ENCODE data around the gene EIF3I. TPM values are rescaled to one million over a fixed set of nuclear protein-coding genes. Genes with fewer than 3 reads are reported as not detected.

The EIF3I gene
- total and polyA plus RNA-seq, 2 of the 13 experiments (the other 11 are each of a cell fraction or from before 2014, with no cell fraction given) = 210 to 223 TPM

DNA sequence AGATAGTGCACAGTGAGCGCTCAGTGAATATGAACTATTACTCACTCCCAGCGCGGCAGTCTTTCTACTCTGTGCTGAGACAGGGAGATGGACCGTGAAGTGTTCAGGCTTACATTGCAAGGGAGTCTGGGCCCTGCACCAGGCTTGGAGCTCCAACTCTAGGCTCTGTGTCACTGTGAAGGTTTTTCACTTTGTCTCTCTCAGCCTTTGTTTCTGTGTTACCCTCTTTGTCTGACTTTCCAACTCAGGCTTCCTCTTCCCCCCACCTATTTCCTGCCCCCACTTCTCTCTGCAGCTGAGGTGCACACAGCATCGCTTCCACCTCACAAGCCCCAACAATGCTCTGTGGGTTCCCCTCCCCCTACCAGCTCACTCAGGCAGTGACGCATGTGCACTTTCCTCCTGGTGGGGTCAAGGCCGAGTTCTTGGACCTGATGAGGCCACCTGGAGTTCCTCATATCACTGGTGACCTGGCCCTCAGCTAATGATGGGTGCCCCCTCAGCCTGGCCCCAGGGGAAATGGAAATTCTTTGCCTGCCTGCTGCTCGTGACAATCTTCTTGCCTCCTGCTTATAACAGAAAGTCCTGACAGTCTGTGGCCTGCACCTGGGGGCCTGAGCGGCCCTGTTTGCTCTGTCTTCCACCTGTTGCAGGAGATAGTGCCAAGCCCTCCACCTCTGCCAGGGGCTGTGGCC, 27.8 kb downstream of the EIF3I start (continued):
- TF ChIP-seq PRDM10 (CRISPR knock-in tag; IDR thresholded peaks at IDR 0.05; ENCODE audit: low read depth) = peak; percentile 73; the same call in 1 of the 2 replicates
- peak; percentile 78 for TF ChIP-seq ZSCAN29 (CRISPR knock-in tag; conservative IDR thresholded peaks at IDR 0.05)
- peak; percentile 79; the same call in 1 of the 2 replicates for TF ChIP-seq KDM3A (CRISPR knock-in tag; IDR thresholded peaks at IDR 0.05; ENCODE audit: low read depth)
- TF ChIP-seq HNF4G (IDR thresholded peaks at IDR 0.05; ENCODE audit: borderline replicate concordance, low read depth, low read length) = peak; percentile 74; the same call in 1 of the 2 replicates
- TF ChIP-seq HNF4G (CRISPR knock-in tag; IDR thresholded peaks at IDR 0.05; ENCODE audit: borderline replicate concordance, low read depth) = peak; percentile 68; the same call in 1 of the 2 replicates
- peak; percentile 92 for TF ChIP-seq ESRRA (CRISPR knock-in tag; IDR thresholded peaks at IDR 0.05; ENCODE audit: low read depth)
- no peak for TF ChIP-seq FOXK2 (IDR thresholded peaks at IDR 0.05)
- TF ChIP-seq IRF9 (CRISPR knock-in tag; IDR thresholded peaks at IDR 0.05; ENCODE audit: borderline replicate concordance) = peak; percentile 73
- peak; percentile 46 for TF ChIP-seq XRCC5 (optimal IDR thresholded peaks at IDR 0.05; ENCODE audit: low read length)
- TF ChIP-seq ZNF18 (CRISPR knock-in tag; IDR thresholded peaks at IDR 0.05; ENCODE audit: insufficient replicate concordance) = no peak
- TF ChIP-seq UBTF (CRISPR knock-in tag; IDR thresholded peaks at IDR 0.05) = peak; percentile 49
- TF ChIP-seq ZNF775 (CRISPR knock-in tag; IDR thresholded peaks at IDR 0.05; ENCODE audit: borderline replicate concordance) = 0 out of 2 replicates have a peak, but pooled peaks have one; percentile 42
- TF ChIP-seq ZNF124 (CRISPR knock-in tag; IDR thresholded peaks at IDR 0.05) = peak; percentile 85; the same call in 1 of the 2 replicates
- TF ChIP-seq EP300 (IDR thresholded peaks at IDR 0.05; ENCODE audit: low read depth in 2 of 2, low read length in 2 of 2) = peak; percentile 49 to 82; a peak in 3 of 4 replicates
- TF ChIP-seq EP300 (CRISPR knock-in tag; IDR thresholded peaks at IDR 0.05; ENCODE audit: borderline replicate concordance) = peak; percentile 71; the same call in 1 of the 2 replicates
- TF ChIP-seq MZF1 (CRISPR knock-in tag; IDR thresholded peaks at IDR 0.05; ENCODE audit: borderline replicate concordance) = no peak
- TF ChIP-seq ZNF451 (CRISPR knock-in tag; IDR thresholded peaks at IDR 0.05) = no peak
- peak; percentile 29; the same call in 1 of the 2 replicates for TF ChIP-seq GABPA (IDR thresholded peaks at IDR 0.05; ENCODE audit: low read depth, low read length)
- TF ChIP-seq GABPA (CRISPR knock-in tag; IDR thresholded peaks at IDR 0.05; ENCODE audit: low read depth) = peak; percentile 83
- TF ChIP-seq ZNF850 (CRISPR knock-in tag; conservative IDR thresholded peaks at IDR 0.05) = no peak

Data from HepG2 (cell line).